Hepatocyte (in vitro differentiated cells): ENCODE measurements around the gene PLA2G4E. TPM values are rescaled to one million over a fixed set of nuclear protein-coding genes. Genes with fewer than 3 reads are reported as not detected.
A peak's percentile ranks its signal among the peaks of the same experiment; 100 is the strongest.

ENCODE experiments used
- DNase-seq: peaks from one replicate; pipeline ENCODE4 v3.0.0-alpha.2; 2016; ENCODE audit warnings: low spot score
- H2AFZ ChIP-seq: fragments of 200-600 bp; sonication (generic); 2 replicates; pipeline ENCODE4 v1.6.0; 2016; ENCODE audit warnings: antibody characterized with exemption, mild to moderate bottlenecking
- H3K27ac ChIP-seq: fragments of 200-600 bp; sonication (generic); 2 replicates; pipeline ENCODE4 v1.5.1; 2016; ENCODE audit warnings: mild to moderate bottlenecking
- H3K27me3 ChIP-seq: fragments of 200-600 bp; sonication (generic); 2 replicates; pipeline ENCODE4 v1.6.1; 2016
- H3K36me3 ChIP-seq: fragments of 200-600 bp; sonication (generic); replicated peaks from 2 replicates; pipeline ENCODE4 v1.5.1; 2016; ENCODE audit warnings: low read depth; ENCODE audit not compliant: insufficient read depth
- H3K4me1 ChIP-seq: fragments of 200-600 bp; sonication (generic); 2 replicates; pipeline ENCODE4 v1.5.1; 2016; ENCODE audit warnings: mild to moderate bottlenecking, moderate library complexity; ENCODE audit not compliant: insufficient read depth
- H3K4me2 ChIP-seq: fragments of 200-600 bp; sonication (generic); 2 replicates; pipeline ENCODE4 v1.6.0; 2016
- H3K4me3 ChIP-seq: fragments of 200-600 bp; sonication (generic); 2 replicates; pipeline ENCODE4 v1.5.1; 2016; ENCODE audit warnings: mild to moderate bottlenecking
- H3K79me2 ChIP-seq: fragments of 200-600 bp; sonication (generic); 2 replicates; pipeline ENCODE4 v1.6.0; 2017; ENCODE audit warnings: mild to moderate bottlenecking
- H3K9me2 ChIP-seq: fragments of 200-600 bp; sonication (generic); replicated peaks from 2 replicates; pipeline ENCODE4 v1.6.0; 2017; ENCODE audit warnings: mild to moderate bottlenecking; ENCODE audit not compliant: insufficient read depth
- H3K9me3 ChIP-seq: fragments of 200-600 bp; sonication (generic); 2 replicates; pipeline ENCODE4 v1.5.1; 2016; ENCODE audit warnings: low read depth, mild to moderate bottlenecking
- H4K20me1 ChIP-seq: fragments of 200-600 bp; sonication (generic); 2 replicates; pipeline ENCODE4 v1.6.0; 2016; ENCODE audit warnings: mild to moderate bottlenecking; ENCODE audit not compliant: insufficient read depth, poor library complexity, severe bottlenecking
- CTCF ChIP-seq: fragments of 200-600 bp; sonication (generic); IDR thresholded peaks from 2 replicates; pipeline ENCODE4 v1.5.1; 2016; ENCODE audit warnings: antibody characterized with exemption, mild to moderate bottlenecking; ENCODE audit not compliant: poor library complexity
- EZH2 ChIP-seq: fragments of 200-600 bp; sonication (generic); IDR thresholded peaks from 2 replicates; pipeline ENCODE4 v1.6.1; 2016; ENCODE audit warnings: antibody characterized with exemption, mild to moderate bottlenecking, borderline replicate concordance
- EZH2phosphoT487 ChIP-seq: fragments of 200-600 bp; sonication (generic); IDR thresholded peaks from one replicate; pipeline ENCODE4 v1.6.1; 2018; ENCODE audit warnings: antibody characterized with exemption, mild to moderate bottlenecking, low read depth, moderate library complexity; ENCODE audit not compliant: unreplicated experiment, severe bottlenecking
- WGBS: methylation state at CpG from one replicate; pipeline ENCODE4 v1.1.6; 2016; ENCODE audit warnings: low lambda C conversion rate; ENCODE audit errors: missing lambda C conversion rate; 5-methylcytosine and 5-hydroxymethylcytosine counted together
- polyA plus RNA-seq: library from polyadenylated mRNA; unstranded; fragments of >200 nt; fragmentation: Nextera tagmentation; extraction: Ambion mirVana; gene quantifications from 2 replicates; pipeline ENCODE4 v1.2.1, GENCODE V29; 2016
- total RNA-seq: library from RNA; depleted of rRNA; stranded (reverse); fragments of >200 nt; gene quantifications from 2 replicates; pipeline ENCODE4 v1.2.3, GENCODE V29; 2014

PLA2G4E gene
- total and polyA plus RNA-seq, 2 experiments from 2014 or later, result 0.07 to 0.54 TPM

- H3K9me2 ChIP-seq, result no peaks in the 10 kb centered on the region
- no peaks in the 10 kb centered on the region for H3K79me2 ChIP-seq
- H3K4me2 ChIP-seq, result no peak overlapping the region
- H3K36me3 ChIP-seq, result no peaks in the 10 kb centered on the region
- WGBS, result 94% methylated on average over 39 of the region's 45 CpGs
- no peaks in the 10 kb centered on the region for H3K4me1 ChIP-seq
- no peak for TF ChIP-seq CTCF
- no peak for TF ChIP-seq EZH2
- no peak for TF ChIP-seq EZH2phosphoT487
- no peak overlapping the region for H3K4me3 ChIP-seq
- H4K20me1 ChIP-seq, result no peaks in the 10 kb centered on the region
- H3K27me3 ChIP-seq, result no peaks in the 10 kb centered on the region
- no peaks in the 10 kb centered on the region for H3K9me3 ChIP-seq
- no peak overlapping the region for H2AFZ ChIP-seq
- H3K27ac ChIP-seq, result peak overlapping the region; percentile 7
- no peak for DNase-seq
These were observed 15.5 kb upstream of the PLA2G4E start for GRCh38 chr15:42036112-42036905.

- H3K4me3 ChIP-seq, result no peak overlapping the region
- no peaks in the 10 kb centered on the region for H4K20me1 ChIP-seq
- no peak for TF ChIP-seq EZH2phosphoT487
- TF ChIP-seq CTCF, result no peak
- no peak for TF ChIP-seq EZH2
- no peaks in the 10 kb centered on the region for H3K27me3 ChIP-seq
- no peaks in the 10 kb centered on the region for H3K4me1 ChIP-seq
- DNase-seq, result peak; percentile 28
- H3K36me3 ChIP-seq, result no peaks in the 10 kb centered on the region
- H3K4me2 ChIP-seq, result no peak overlapping the region
- H3K9me2 ChIP-seq, result no peaks in the 10 kb centered on the region
- WGBS, result 51% methylated on average over 3 of the region's 3 CpGs
- H3K79me2 ChIP-seq, result no peaks in the 10 kb centered on the region
- H3K9me3 ChIP-seq, result no peaks in the 10 kb centered on the region
- peak overlapping the region; percentile 63 for H3K27ac ChIP-seq
- H2AFZ ChIP-seq, result no peak overlapping the region
These were observed 14.6 kb upstream of the PLA2G4E start for GRCh38 chr15:42035435-42035761.

GRCh38 chr15:42034628-42035434, 14.0 kb upstream of the PLA2G4E start:
- DNase-seq, result no peak
- no peak overlapping the region for H2AFZ ChIP-seq
- H3K4me2 ChIP-seq, result no peak overlapping the region

More at GRCh38 chr15:42034628-42035434, 14.0 kb upstream of the PLA2G4E start:
- 71% methylated on average over 8 of the region's 8 CpGs for WGBS
- H3K9me2 ChIP-seq, result no peaks in the 10 kb centered on the region
- no peaks in the 10 kb centered on the region for H4K20me1 ChIP-seq
- no peaks in the 10 kb centered on the region for H3K27me3 ChIP-seq
- no peaks in the 10 kb centered on the region for H3K79me2 ChIP-seq
- no peaks in the 10 kb centered on the region for H3K4me1 ChIP-seq
- H3K4me3 ChIP-seq, result no peak overlapping the region
- H3K36me3 ChIP-seq, result no peaks in the 10 kb centered on the region
- TF ChIP-seq EZH2 (no peak), EZH2phosphoT487 (no peak), CTCF (no peak)
- no peaks in the 10 kb centered on the region for H3K9me3 ChIP-seq
- H3K27ac ChIP-seq, result peak overlapping the region; percentile 63
